Lower leg skin (tissue), 3 donors: ENCODE results near the gene SECTM1.

Experiments
- POLR2A ChIP-seq, 2 donors: fragments of 450-650 bp; IDR thresholded peaks; one replicate each; pipeline ENCODE4 v1.6.1; 2016 to 2017; ENCODE audit warnings: antibody characterized with exemption in 2 of 2, mild to moderate bottlenecking in 1 of 2, moderate library complexity in 1 of 2
- TF ChIP-seq, protein P1 (sequence below), 3 donors: fragments of 450-650 bp; IDR thresholded peaks; one replicate each; pipeline ENCODE4 v1.5.1; 2016; ENCODE audit warnings: antibody characterized with exemption in 3 of 3, mild to moderate bottlenecking in 3 of 3, moderate library complexity in 2 of 3

DNA sequence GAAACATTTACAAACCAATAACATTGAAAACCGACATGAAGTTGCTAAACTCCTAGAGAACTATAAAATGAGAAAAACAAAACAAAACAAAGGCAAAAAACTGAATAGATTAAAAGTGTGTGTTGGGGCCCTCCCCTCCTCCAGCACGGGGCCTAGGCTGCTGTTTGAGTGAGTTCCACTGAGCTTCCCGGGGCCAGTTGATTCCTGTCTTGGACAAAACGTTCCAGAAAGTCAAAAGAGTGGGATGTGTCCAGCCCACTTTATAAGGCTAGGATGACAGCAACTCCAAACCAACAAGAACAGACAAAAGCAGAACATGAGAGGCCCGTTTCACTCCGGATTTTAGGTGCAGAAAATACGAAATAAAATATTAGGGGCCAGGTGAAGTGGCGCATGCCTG, 48.4 kb downstream of the SECTM1 start:
- TF ChIP-seq, protein P1, sequence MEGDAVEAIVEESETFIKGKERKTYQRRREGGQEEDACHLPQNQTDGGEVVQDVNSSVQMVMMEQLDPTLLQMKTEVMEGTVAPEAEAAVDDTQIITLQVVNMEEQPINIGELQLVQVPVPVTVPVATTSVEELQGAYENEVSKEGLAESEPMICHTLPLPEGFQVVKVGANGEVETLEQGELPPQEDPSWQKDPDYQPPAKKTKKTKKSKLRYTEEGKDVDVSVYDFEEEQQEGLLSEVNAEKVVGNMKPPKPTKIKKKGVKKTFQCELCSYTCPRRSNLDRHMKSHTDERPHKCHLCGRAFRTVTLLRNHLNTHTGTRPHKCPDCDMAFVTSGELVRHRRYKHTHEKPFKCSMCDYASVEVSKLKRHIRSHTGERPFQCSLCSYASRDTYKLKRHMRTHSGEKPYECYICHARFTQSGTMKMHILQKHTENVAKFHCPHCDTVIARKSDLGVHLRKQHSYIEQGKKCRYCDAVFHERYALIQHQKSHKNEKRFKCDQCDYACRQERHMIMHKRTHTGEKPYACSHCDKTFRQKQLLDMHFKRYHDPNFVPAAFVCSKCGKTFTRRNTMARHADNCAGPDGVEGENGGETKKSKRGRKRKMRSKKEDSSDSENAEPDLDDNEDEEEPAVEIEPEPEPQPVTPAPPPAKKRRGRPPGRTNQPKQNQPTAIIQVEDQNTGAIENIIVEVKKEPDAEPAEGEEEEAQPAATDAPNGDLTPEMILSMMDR (IDR thresholded peaks at IDR 0.05) = no peak
- TF ChIP-seq POLR2A (IDR thresholded peaks at IDR 0.05) = no peak
